Endothelial cell of umbilical vein (primary cell): ENCODE data around the gene VPS54. TPM values are rescaled to one million over a fixed set of nuclear protein-coding genes. Genes with fewer than 3 reads are reported as not detected.

ENCODE experiments used
- BruUV-seq: library from RNA; stranded (reverse); fragments of 400-500 nt; replicated peaks from 2 replicates; lab custom pipeline; 2021; lab: Mats Ljungman, UMichigan
- CTCF ChIA-PET: fragments of 300-600, 350-600 bp; sonication (Branson Sonifier 250); formaldehyde crosslinking; loops from one replicate; lab custom pipeline; 2021; ENCODE audit warnings: antibody characterized with exemption, inconsistent platforms; lab: Charles Lee
- POLR2A ChIA-PET: fragments of 300-600, 350-600 bp; sonication (Branson Sonifier 250); formaldehyde crosslinking; loops from one replicate; lab custom pipeline; 2021; ENCODE audit warnings: antibody characterized with exemption, inconsistent platforms; lab: Charles Lee
- DNase-seq: peaks from one replicate; pipeline ENCODE4 v3.0.0-alpha.2; 2011; ENCODE audit warnings: low read depth, low spot score
- FAIRE-seq: peaks from 2 replicates; lab custom pipeline; 2011; peaks lifted over from hg19 to GRCh38; lab: Jason Lieb, UNC
- H2AFZ ChIP-seq: 2 replicates; pipeline ENCODE4 v1.6.0; 2012; ENCODE audit warnings: low read depth, low read length, control low read depth, inconsistent platforms
- H3K27ac ChIP-seq: 2 replicates; pipeline ENCODE4 v1.5.1; 2011; ENCODE audit warnings: low read depth, mild to moderate bottlenecking, control low read depth, low read length, moderate library complexity; ENCODE audit not compliant: insufficient read depth
- H3K27me3 ChIP-seq, 2 experiments: 2 replicates each; pipeline versions ENCODE4 v1.6.0 to v1.6.1; 2011; ENCODE audit warnings: low read length in 2 of 2, mixed read lengths in 1 of 2; ENCODE audit not compliant: control insufficient read depth in 2 of 2, insufficient read depth in 2 of 2
- H3K36me3 ChIP-seq, 2 experiments: 2 replicates in 1 of 2; 3 replicates in 1 of 2; pipeline ENCODE4 v1.5.1; 2011; ENCODE audit warnings: low read length in 2 of 2, mild to moderate bottlenecking in 1 of 2, moderate library complexity in 1 of 2; ENCODE audit not compliant: control insufficient read depth in 2 of 2, insufficient read depth in 2 of 2; ENCODE audit errors: extremely low read depth in 1 of 2
- H3K4me1 ChIP-seq: 3 replicates; pipeline ENCODE4 v1.5.1; 2011; ENCODE audit warnings: mild to moderate bottlenecking, low read length; ENCODE audit not compliant: control insufficient read depth, insufficient read depth; ENCODE audit errors: extremely low read depth
- H3K4me2 ChIP-seq: 2 replicates; pipeline ENCODE4 v1.6.1; 2011; ENCODE audit warnings: low read length, control low read depth, mixed read lengths; ENCODE audit not compliant: insufficient read depth
- H3K4me3 ChIP-seq, 3 experiments: fragments of 200-600 bp in 1 of 3; sonication (generic), shearing (Covaris generic) in 1 of 3; replicated peaks in 1 of 3; 2 replicates each; pipeline ENCODE4 v1.5.1; 2011 to 2016; ENCODE audit warnings: control low read depth in 3 of 3, low read length in 3 of 3, mild to moderate bottlenecking in 2 of 3, inconsistent platforms in 1 of 3, low read depth in 1 of 3, moderate library complexity in 1 of 3; ENCODE audit not compliant: insufficient read depth in 1 of 3
- H3K79me2 ChIP-seq: 2 replicates; pipeline ENCODE4 v1.6.0; 2012; ENCODE audit warnings: low read length, inconsistent platforms; ENCODE audit not compliant: control insufficient read depth, insufficient read depth
- H3K9ac ChIP-seq: replicated peaks from 2 replicates; pipeline ENCODE3; 2011; ENCODE audit warnings: low read length, control low read depth; ENCODE audit not compliant: insufficient read depth; ENCODE audit errors: extremely low read depth
- H3K9me1 ChIP-seq: replicated peaks from 3 replicates; pipeline ENCODE4 v1.6.0; 2011; ENCODE audit warnings: mild to moderate bottlenecking, low read length; ENCODE audit not compliant: control insufficient read depth, insufficient read depth; ENCODE audit errors: extremely low read depth
- H3K9me3 ChIP-seq: replicated peaks from 2 replicates; pipeline ENCODE4 v1.5.1; 2012; ENCODE audit warnings: low read length, inconsistent platforms; ENCODE audit not compliant: control insufficient read depth, insufficient read depth
- H4K20me1 ChIP-seq: replicated peaks from 2 replicates; pipeline ENCODE3; 2011; ENCODE audit warnings: mild to moderate bottlenecking, low read length; ENCODE audit not compliant: control insufficient read depth, insufficient read depth; ENCODE audit errors: extremely low read depth
- EZH2 ChIP-seq: IDR thresholded peaks from 2 replicates; pipeline ENCODE4 v1.6.1; 2012; ENCODE audit warnings: borderline replicate concordance, low read depth, mild to moderate bottlenecking, moderate library complexity, low read length, inconsistent platforms; ENCODE audit not compliant: severe bottlenecking
- FOS ChIP-seq: IDR thresholded peaks from 2 replicates; pipeline ENCODE4 v1.6.1; 2011; ENCODE audit warnings: mild to moderate bottlenecking, low read length, moderate library complexity, borderline replicate concordance; ENCODE audit not compliant: insufficient read depth
- GATA2 ChIP-seq: IDR thresholded peaks from 2 replicates; pipeline ENCODE4 v1.7.0; 2011; ENCODE audit warnings: low read depth, mild to moderate bottlenecking, moderate library complexity, mixed read lengths, low read length; ENCODE audit not compliant: insufficient read length, insufficient read depth
- JUN ChIP-seq: IDR thresholded peaks from 2 replicates; pipeline ENCODE4 v1.6.1; 2011; ENCODE audit warnings: borderline replicate concordance, low read depth; ENCODE audit not compliant: insufficient read length, insufficient read depth
- MYC ChIP-seq: IDR thresholded peaks from one replicate; pipeline ENCODE4 v1.6.1; 2011; ENCODE audit warnings: mild to moderate bottlenecking, low read depth, low read length
- POLR2A ChIP-seq: IDR thresholded peaks from 2 replicates; pipeline ENCODE4 v1.6.1; 2012; ENCODE audit warnings: low read depth, mild to moderate bottlenecking, control low read depth, low read length
- POLR2AphosphoS5 ChIP-seq: IDR thresholded peaks from 2 replicates; pipeline ENCODE4 v1.6.1; 2012; ENCODE audit warnings: low read depth, mild to moderate bottlenecking, control low read depth, low read length, moderate library complexity; ENCODE audit not compliant: insufficient read depth
- dilution Hi-C: fragments of 300-500 bp; cut with MboI; formaldehyde crosslinking; loops from one replicate; pipeline ENCODE4 v1.15.0; 2019; ENCODE audit warnings: low sequenced_read_pairs; ENCODE audit not compliant: extremely low pct_ligation_motif_present
- intact Hi-C: fragments of 100-400 bp; cut with micrococcal nuclease; formaldehyde crosslinking; loops from one replicate; pipeline ENCODE4 v1.10.0; 2022
- polyA plus RNA-seq, 4 experiments: library from polyadenylated mRNA; depleted of rRNA in 3 of 4; stranded (reverse) in 3 of 4; unstranded in 1 of 4; fragments of >200 nt; gene quantifications; 2 replicates each; pipeline versions ENCODE4 v1.2.1 to v1.2.3, GENCODE V29; 2011 to 2012; ENCODE audit warnings: missing spikeins in 1 of 4
- total RNA-seq: library from RNA; stranded (reverse); gene quantifications from 2 replicates; pipeline ENCODE4 v1.2.3, GENCODE V29; 2021
- TF ChIP-seq, protein P1 (sequence below), 2 donors: IDR thresholded peaks; 1 replicate in 1 of 2; 2 replicates in 1 of 2; pipeline ENCODE4 v1.5.1; 2011; ENCODE audit warnings: low read length in 2 of 2, mild to moderate bottlenecking in 2 of 2, moderate library complexity in 2 of 2, control low read depth in 1 of 2, inconsistent platforms in 1 of 2, low read depth in 1 of 2; ENCODE audit not compliant: insufficient read depth in 1 of 2; ENCODE audit errors: extremely low read depth in 1 of 2
- TF ChIP-seq, protein P2 (sequence below): IDR thresholded peaks from 2 replicates; pipeline ENCODE4 v1.6.1; 2011; ENCODE audit not compliant: insufficient read depth, insufficient read length

The VPS54 gene
- total and polyA plus RNA-seq, 2 donors (not counting 3 experiments of a cell fraction or from before 2014, with no cell fraction given) = 6.3 to 17.7 TPM

DNA sequence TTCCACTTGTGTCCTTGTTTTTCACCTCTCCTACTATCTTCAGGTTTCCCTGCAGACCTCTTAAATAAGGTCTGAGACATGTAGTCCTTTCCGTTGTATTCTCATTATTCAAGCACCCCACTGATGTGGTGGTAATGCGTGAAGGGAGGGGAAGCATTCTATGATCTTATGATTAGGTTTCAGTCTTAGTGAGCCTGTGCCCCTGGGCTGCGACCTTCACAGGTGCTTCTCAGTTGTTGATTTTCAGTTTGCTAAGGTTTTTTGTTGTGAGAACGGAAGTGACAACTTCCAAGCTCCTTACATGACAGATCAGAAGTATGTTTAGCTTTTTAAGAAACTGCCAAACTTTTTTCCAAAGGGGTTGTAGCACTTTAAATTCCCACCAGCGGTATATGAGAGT lies 41.3 kb downstream of the VPS54 start:
- DNase-seq = no peak
- ChIA-PET POLR2A (no interaction called here), CTCF (interaction anchor here (1.4 to 1.5 kb wide), 2 partner anchors 8 to 19 kb away, joined by 4 to 5 read pairs; no protein-coding TSS in a partner anchor)
- intact Hi-C loops (no loop called here), dilution Hi-C loops (no loop called here)
- H2AFZ ChIP-seq = no peak overlapping the region
- TF ChIP-seq MYC (no peak), GATA2 (no peak), POLR2A (no peak), JUN (no peak), POLR2AphosphoS5 (no peak), FOS (no peak), EZH2 (no peak)
- TF ChIP-seq, protein P1, sequence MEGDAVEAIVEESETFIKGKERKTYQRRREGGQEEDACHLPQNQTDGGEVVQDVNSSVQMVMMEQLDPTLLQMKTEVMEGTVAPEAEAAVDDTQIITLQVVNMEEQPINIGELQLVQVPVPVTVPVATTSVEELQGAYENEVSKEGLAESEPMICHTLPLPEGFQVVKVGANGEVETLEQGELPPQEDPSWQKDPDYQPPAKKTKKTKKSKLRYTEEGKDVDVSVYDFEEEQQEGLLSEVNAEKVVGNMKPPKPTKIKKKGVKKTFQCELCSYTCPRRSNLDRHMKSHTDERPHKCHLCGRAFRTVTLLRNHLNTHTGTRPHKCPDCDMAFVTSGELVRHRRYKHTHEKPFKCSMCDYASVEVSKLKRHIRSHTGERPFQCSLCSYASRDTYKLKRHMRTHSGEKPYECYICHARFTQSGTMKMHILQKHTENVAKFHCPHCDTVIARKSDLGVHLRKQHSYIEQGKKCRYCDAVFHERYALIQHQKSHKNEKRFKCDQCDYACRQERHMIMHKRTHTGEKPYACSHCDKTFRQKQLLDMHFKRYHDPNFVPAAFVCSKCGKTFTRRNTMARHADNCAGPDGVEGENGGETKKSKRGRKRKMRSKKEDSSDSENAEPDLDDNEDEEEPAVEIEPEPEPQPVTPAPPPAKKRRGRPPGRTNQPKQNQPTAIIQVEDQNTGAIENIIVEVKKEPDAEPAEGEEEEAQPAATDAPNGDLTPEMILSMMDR (IDR thresholded peaks at IDR 0.05; ENCODE audit: extremely low read depth in 1 of 2, insufficient read depth in 1 of 2, low read depth in 1 of 2, low read length in 2 of 2) = no peak
- TF ChIP-seq, protein P2, sequence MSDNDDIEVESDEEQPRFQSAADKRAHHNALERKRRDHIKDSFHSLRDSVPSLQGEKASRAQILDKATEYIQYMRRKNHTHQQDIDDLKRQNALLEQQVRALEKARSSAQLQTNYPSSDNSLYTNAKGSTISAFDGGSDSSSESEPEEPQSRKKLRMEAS = no peak
- H3K4me2 ChIP-seq = no peak overlapping the region
- no peaks in the 10 kb centered on the region for H3K9me1 ChIP-seq
- no peaks in the 10 kb centered on the region for H3K79me2 ChIP-seq
- H3K27me3 ChIP-seq = no peaks in the 10 kb centered on the region
- no peaks in the 10 kb centered on the region for H3K4me1 ChIP-seq
- no peaks in the 10 kb centered on the region for H3K9me3 ChIP-seq
- H4K20me1 ChIP-seq = no peaks in the 10 kb centered on the region
- no peak for FAIRE-seq
- H3K4me3 ChIP-seq = no peak overlapping the region
- H3K36me3 ChIP-seq = no peaks in the 10 kb centered on the region
- no peak overlapping the region for H3K9ac ChIP-seq
- no TSS peak for BruUV-seq
- no peak overlapping the region for H3K27ac ChIP-seq
